Caco-2 (cell line): ENCODE results near the gene PBOV1. TPM values are rescaled to one million over a fixed set of nuclear protein-coding genes. Genes with fewer than 3 reads are reported as not detected.

Experiments used
- BruUV-seq: library from RNA; stranded (reverse); fragments of 400-500 nt; replicated peaks from 2 replicates; lab custom pipeline; 2021; lab: Mats Ljungman, UMichigan
- CTCF ChIA-PET: fragments of 300-600 bp; sonication (Branson Sonifier 250); formaldehyde crosslinking; loops from one replicate; lab custom pipeline; 2022; ENCODE audit warnings: antibody characterized with exemption; lab: Charles Lee
- POLR2A ChIA-PET: fragments of 300-600 bp; sonication (Branson Sonifier 250); formaldehyde crosslinking; loops from one replicate; lab custom pipeline; 2022; ENCODE audit warnings: antibody characterized with exemption; lab: Charles Lee
- DNase-seq, 2 experiments: peaks; one replicate each; pipeline versions ENCODE4 v3.0.0 to v3.0.0-alpha.2; 2020 to 2022
- H3K27me3 ChIP-seq: replicated peaks from 2 replicates; pipeline ENCODE4 v1.6.0; 2011; ENCODE audit warnings: low read length; ENCODE audit not compliant: control insufficient read depth, insufficient read depth
- H3K36me3 ChIP-seq: 2 replicates; pipeline ENCODE4 v1.5.1; 2011; ENCODE audit warnings: low read length; ENCODE audit not compliant: control insufficient read depth, insufficient read depth
- H3K4me1 ChIP-seq: fragments of 250-450 bp; sonication (Bioruptor Pico); 2 replicates; pipeline ENCODE4 v1.5.1; 2020; ENCODE audit warnings: mild to moderate bottlenecking
- H3K4me3 ChIP-seq: 2 replicates; pipeline ENCODE4 v1.5.1; 2011; ENCODE audit warnings: low read depth, mild to moderate bottlenecking, control low read depth, low read length
- H3K9me3 ChIP-seq: fragments of 250-450 bp; sonication (Bioruptor Pico); 2 replicates; pipeline ENCODE4 v1.5.1; 2020; ENCODE audit warnings: mild to moderate bottlenecking, moderate library complexity
- H3K27ac Mint-ChIP-seq: one replicate; pipeline ENCODE4 v1.8.0; 2022; ENCODE audit warnings: mixed read lengths; ENCODE audit not compliant: unreplicated experiment
- H3K27me3 Mint-ChIP-seq: one replicate; pipeline ENCODE4 v1.8.0; 2022; ENCODE audit warnings: mixed read lengths; ENCODE audit not compliant: insufficient read depth, unreplicated experiment
- H3K36me3 Mint-ChIP-seq: one replicate; pipeline ENCODE4 v1.8.0; 2022; ENCODE audit warnings: mild to moderate bottlenecking, mixed read lengths; ENCODE audit not compliant: insufficient read depth, unreplicated experiment
- H3K4me1 Mint-ChIP-seq: one replicate; pipeline ENCODE4 v1.8.0; 2022; ENCODE audit warnings: low read depth, mixed read lengths; ENCODE audit not compliant: unreplicated experiment
- H3K4me3 Mint-ChIP-seq: one replicate; pipeline ENCODE4 v1.8.0; 2022; ENCODE audit warnings: mild to moderate bottlenecking, moderate library complexity, mixed read lengths; ENCODE audit not compliant: unreplicated experiment
- H3K9me3 Mint-ChIP-seq: one replicate; pipeline ENCODE4 v1.8.0; 2022; ENCODE audit warnings: mixed read lengths; ENCODE audit not compliant: unreplicated experiment
- CTCF ChIP-seq, 2 experiments: fragments of 200-600 bp in 1 of 2; IDR thresholded peaks; 1 replicate in 1 of 2; 2 replicates in 1 of 2; pipeline versions ENCODE4 v1.5.1 to v1.8.0; 2011 to 2022; ENCODE audit warnings: antibody characterized with exemption in 1 of 2, control low read depth in 1 of 2, inconsistent platforms in 1 of 2, low read depth in 1 of 2, low read length in 1 of 2, mild to moderate bottlenecking in 1 of 2, moderate library complexity in 1 of 2; ENCODE audit not compliant: insufficient read depth in 1 of 2, severe bottlenecking in 1 of 2, unreplicated experiment in 1 of 2
- intact Hi-C: fragments of 100-400 bp; cut with micrococcal nuclease; formaldehyde crosslinking; loops from one replicate; pipeline ENCODE4 v1.10.0; 2022; ENCODE audit not compliant: unreplicated experiment
- total RNA-seq: library from RNA; stranded (reverse); gene quantifications from 2 replicates; pipeline ENCODE4 v1.2.3, GENCODE V29; 2022

The PBOV1 gene
- total RNA-seq, 1 experiment from 2014 or later, result not detected

GRCh38 chr6:138197570-138197969, 20.7 kb downstream of the PBOV1 start:
- TF ChIP-seq CTCF (IDR thresholded peaks at IDR 0.05; ENCODE audit: insufficient read depth in 1 of 2, low read depth in 1 of 2, low read length in 1 of 2, severe bottlenecking in 1 of 2, unreplicated experiment in 1 of 2), result no peak
- no peaks in the 10 kb centered on the region for H3K36me3 Mint-ChIP-seq
- Histone ChIP-seq H3K4me3 (no peak overlapping the region), H3K27me3 (no peaks in the 10 kb centered on the region), H3K36me3 (no peaks in the 10 kb centered on the region), H3K4me1 (no peaks in the 10 kb centered on the region), H3K9me3 (no peaks in the 10 kb centered on the region)
- ChIA-PET CTCF (no interaction called here), POLR2A (no interaction called here)
- no peaks in the 10 kb centered on the region for H3K9me3 Mint-ChIP-seq
- no peaks in the 10 kb centered on the region for H3K4me1 Mint-ChIP-seq
- no peak overlapping the region for H3K4me3 Mint-ChIP-seq
- no peak for DNase-seq
- H3K27me3 Mint-ChIP-seq, result no peaks in the 10 kb centered on the region
- H3K27ac Mint-ChIP-seq, result no peak overlapping the region
- no TSS peak for BruUV-seq
- intact Hi-C loops, result no loop called here

- H3K4me3 Mint-ChIP-seq, result no peak overlapping the region
- Histone ChIP-seq H3K27me3 (no peaks in the 10 kb centered on the region), H3K4me3 (no peak overlapping the region), H3K9me3 (no peaks in the 10 kb centered on the region), H3K4me1 (no peaks in the 10 kb centered on the region), H3K36me3 (no peaks in the 10 kb centered on the region)
- ChIA-PET CTCF (interaction anchor here (0.7 kb wide), 1 partner anchor 697 kb away, joined by 6 read pairs; no protein-coding TSS in a partner anchor), POLR2A (no interaction called here)
- no peaks in the 10 kb centered on the region for H3K36me3 Mint-ChIP-seq
- DNase-seq, result no peak
- BruUV-seq, result no TSS peak
- no peak for TF ChIP-seq CTCF (IDR thresholded peaks at IDR 0.05; ENCODE audit: insufficient read depth in 1 of 2, low read depth in 1 of 2, low read length in 1 of 2, severe bottlenecking in 1 of 2, unreplicated experiment in 1 of 2)
- no peak overlapping the region for H3K27ac Mint-ChIP-seq
- no peaks in the 10 kb centered on the region for H3K9me3 Mint-ChIP-seq
- no peaks in the 10 kb centered on the region for H3K27me3 Mint-ChIP-seq
- intact Hi-C loops, result no loop called here
- no peaks in the 10 kb centered on the region for H3K4me1 Mint-ChIP-seq
These were observed 22.1 kb downstream of the PBOV1 start for GRCh38 chr6:138196122-138196738.

GRCh38 chr6:138194287-138194686, 24.0 kb downstream of the PBOV1 start:
- Histone ChIP-seq H3K9me3 (no peaks in the 10 kb centered on the region), H3K4me1 (no peaks in the 10 kb centered on the region), H3K36me3 (no peaks in the 10 kb centered on the region), H3K27me3 (no peaks in the 10 kb centered on the region), H3K4me3 (no peak overlapping the region)
- H3K4me1 Mint-ChIP-seq, result no peaks in the 10 kb centered on the region
- no peak for DNase-seq
- no peaks in the 10 kb centered on the region for H3K9me3 Mint-ChIP-seq
- H3K36me3 Mint-ChIP-seq, result no peaks in the 10 kb centered on the region
- no peak overlapping the region for H3K4me3 Mint-ChIP-seq
- no peaks in the 10 kb centered on the region for H3K27me3 Mint-ChIP-seq
- no peak for TF ChIP-seq CTCF (IDR thresholded peaks at IDR 0.05; ENCODE audit: insufficient read depth in 1 of 2, low read depth in 1 of 2, low read length in 1 of 2, severe bottlenecking in 1 of 2, unreplicated experiment in 1 of 2)
- intact Hi-C loops, result no loop called here
- H3K27ac Mint-ChIP-seq, result no peak overlapping the region
- POLR2A ChIA-PET, result no interaction called here
- CTCF ChIA-PET, result no interaction called here
- BruUV-seq, result no TSS peak
